NCI-H1048 (cell line): ENCODE results near the gene BLVRA.
"Not testable (repeated sequence)": the region's sequence is repeated elsewhere in the genome, so short reads cannot be mapped to it uniquely, and the experiment has no call there.

Source experiments
- DNase-seq: peaks from one replicate; lab custom pipeline; 2025; lab: John Stamatoyannopoulos, UW

Gene BLVRA

DNA sequence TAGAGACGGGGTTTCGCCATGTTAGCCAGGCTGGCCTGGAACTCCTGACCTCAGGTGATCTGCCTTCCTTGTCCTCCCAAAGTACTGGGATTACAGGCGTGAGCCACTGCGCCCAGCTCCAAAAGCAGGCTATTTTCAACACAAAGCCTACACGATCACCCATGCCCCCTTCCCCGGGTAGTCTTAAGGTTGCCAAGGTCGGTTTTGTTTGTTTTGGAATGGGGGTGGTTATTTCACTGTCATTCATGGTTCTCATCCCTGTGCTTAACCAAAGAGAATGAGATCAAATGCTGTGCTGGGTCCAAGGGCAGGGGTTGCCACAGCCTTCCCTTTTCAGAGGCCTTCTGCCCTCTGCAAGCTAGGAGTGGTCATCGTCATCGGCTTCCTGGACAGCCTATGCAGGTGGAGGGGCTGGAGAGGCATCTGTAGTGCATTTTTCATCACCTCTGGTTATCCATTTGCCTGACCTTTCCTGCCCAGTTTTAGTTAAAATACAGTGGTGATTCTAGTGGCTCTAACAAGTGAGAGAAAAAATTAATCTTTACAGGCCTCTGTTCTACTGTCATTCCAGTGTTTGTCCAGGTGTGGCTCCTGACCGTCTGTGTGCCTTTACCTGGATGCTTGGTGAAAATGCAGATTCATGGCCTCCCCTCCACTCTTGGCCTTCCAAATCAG lies 11.4 kb downstream of the BLVRA start:
- no peak for DNase-seq

GRCh38 chr7:43771128-43771527 lies 12.6 kb downstream of the BLVRA start:
- no peak for DNase-seq

GRCh38 chr7:43771573-43771972 lies 13.1 kb downstream of the BLVRA start:
- DNase-seq, result no peak

DNA sequence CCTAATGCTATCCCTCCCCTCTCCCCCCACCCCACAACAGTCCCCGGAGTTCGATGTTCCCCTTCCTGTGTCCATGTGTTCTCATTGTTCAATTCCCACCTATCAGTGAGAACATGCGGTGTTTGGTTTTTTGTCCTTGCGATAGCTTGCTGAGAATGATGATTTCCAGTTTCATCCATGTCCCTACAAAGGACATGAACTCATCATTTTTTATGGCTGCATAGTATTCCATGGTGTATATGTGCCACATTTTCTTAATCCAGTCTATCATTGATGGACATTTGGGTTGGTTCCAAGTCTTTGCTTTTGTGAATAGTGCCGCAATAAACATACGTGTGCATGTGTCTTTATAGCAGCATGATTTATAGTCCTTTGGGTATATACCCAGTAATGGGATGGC lies 14.8 kb downstream of the BLVRA start:
- DNase-seq, result not testable (repeated sequence)

- not testable (repeated sequence) for DNase-seq
Measured at GRCh38 chr7:43775255-43775654, 16.8 kb downstream of the BLVRA start.

- DNase-seq, result not testable (repeated sequence)
Measured at GRCh38 chr7:43778293-43779044, 20.0 kb downstream of the BLVRA start.

GRCh38 chr7:43779045-43779812 lies 20.7 kb downstream of the BLVRA start:
- DNase-seq, result no peak

DNA sequence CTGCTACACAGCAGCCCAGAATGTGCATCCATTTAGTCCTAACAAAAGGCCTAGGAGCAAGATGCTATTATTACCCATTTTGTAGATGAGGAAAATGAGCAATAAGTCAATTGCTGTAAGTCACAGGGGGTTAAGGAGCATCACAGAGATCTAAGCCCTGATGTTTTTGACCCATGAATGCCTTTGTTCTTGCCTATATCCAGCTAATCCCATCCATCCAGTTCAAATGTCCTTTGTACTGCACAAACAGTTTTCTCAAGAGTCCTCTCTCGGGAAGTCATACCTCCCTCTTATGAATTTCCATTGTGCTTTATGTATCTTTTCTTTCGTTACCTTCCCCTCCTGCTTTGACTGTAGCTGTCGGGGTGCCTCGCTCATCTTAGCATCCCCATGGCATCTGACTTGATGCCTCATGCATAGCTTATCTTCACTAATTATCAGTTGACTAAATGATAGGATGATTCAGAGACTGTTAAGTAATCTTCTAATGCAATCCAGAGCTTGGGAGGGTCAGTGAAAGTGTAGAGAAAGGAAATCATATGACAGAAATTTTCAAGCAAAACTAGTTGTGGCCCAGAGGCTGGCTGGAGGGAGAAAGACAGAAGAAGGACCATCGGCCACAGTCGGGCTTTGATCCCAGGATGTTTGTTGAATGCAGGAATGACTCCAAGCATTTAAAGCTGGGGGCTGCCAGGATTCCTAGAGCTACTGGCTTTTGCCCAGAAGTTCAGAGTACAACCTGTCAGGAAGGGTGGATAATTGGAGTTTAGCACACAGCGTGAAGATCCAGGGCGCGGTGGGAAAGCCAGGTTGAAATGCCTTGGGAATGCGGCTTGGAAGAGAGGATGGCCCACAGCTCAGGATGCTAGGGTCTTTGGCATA lies 23.5 kb downstream of the BLVRA start:
- DNase-seq, result no peak

DNA sequence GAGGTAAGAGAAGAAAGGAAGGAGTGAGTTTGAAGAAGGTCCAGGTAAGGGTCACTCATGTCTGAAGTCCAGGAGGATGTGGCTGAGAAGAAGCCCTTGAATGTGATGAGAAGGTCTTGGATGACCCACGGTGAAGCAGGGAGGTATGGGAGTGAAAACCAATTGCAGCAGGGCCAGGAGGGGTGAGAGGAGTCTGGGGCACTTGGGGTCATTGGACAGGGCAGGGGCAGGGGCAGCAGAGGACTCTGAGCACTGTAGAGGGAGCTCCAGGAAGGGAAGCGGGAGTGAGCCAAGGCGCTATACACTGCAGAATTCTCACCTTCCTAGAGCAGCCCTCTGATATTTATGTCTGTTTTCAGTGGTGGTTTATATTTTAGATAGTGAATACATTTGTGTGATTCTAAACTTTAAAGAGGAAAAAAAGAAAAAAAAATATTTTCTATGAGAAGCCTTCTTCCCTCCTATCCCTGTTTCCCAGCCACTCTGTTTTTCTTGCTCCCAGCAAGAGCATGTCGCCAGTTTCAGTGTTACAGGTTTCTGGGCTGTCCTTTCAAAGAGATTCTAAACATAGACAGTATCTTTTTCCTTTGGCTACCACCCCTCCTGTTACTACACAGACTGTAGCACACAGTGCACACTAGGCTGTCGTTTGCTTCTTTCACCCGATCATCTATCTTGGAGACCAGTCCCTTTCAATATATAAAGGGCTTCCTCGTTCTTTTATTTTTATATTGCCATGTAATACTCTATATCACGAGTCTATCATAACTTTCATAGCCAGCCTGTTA lies 24.5 kb downstream of the BLVRA start:
- DNase-seq, result no peak

- no peak for DNase-seq
Measured at GRCh38 chr7:43784030-43784584, 25.6 kb downstream of the BLVRA start.

- DNase-seq, result not testable (repeated sequence)
Measured at GRCh38 chr7:43784585-43785087, 26.2 kb downstream of the BLVRA start.

DNA sequence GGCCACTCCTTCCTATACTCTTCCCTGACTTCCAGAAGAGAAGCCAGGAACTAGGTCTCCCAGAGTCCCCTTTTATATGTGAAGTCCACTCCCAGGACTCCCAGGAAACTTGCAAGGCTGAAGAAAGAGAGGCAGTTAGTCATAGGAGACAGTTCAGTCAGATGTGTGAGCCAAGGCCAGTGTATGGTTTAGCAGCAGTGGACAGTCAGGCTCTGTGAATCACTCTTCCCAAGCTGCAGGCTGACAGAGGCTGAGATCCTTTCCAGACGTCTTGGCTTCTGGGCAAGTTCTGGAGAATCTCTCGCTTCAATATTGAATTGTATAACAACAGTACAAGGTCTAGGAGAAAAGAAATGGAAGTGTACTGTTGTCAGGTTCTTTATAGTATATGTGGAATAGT lies 26.9 kb downstream of the BLVRA start:
- DNase-seq, result no peak

- DNase-seq, result no peak
Measured at GRCh38 chr7:43787771-43788170, 29.3 kb downstream of the BLVRA start.

- DNase-seq, result no peak
Measured at GRCh38 chr7:43790006-43790405, 31.5 kb downstream of the BLVRA start.

- no peak for DNase-seq
Measured at GRCh38 chr7:43790834-43791233, 32.4 kb downstream of the BLVRA start.

DNA sequence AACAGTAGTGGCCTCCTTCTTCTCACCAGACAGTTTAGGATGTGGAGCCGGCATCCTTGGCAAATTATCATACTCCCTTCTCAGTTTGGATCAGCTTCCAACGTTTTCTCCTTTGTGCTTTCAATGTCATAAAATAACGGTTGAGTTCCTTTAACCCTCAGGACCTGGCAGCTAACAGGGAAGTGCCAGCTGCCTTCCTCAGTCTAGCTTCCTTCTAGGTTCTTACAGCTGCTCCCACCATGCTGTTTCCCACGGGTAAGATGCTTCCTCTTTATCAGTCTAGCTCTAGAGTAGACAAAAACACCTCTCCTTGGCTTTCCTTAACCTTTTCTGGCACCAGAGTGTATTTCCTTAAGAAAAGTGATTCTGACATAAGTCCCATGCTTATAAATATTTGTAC lies 33.2 kb downstream of the BLVRA start:
- no peak for DNase-seq

- no peak for DNase-seq
Measured at GRCh38 chr7:43792471-43793150, 34.1 kb downstream of the BLVRA start.

GRCh38 chr7:43799605-43800004 lies 41.1 kb downstream of the BLVRA start:
- no peak for DNase-seq

DNA sequence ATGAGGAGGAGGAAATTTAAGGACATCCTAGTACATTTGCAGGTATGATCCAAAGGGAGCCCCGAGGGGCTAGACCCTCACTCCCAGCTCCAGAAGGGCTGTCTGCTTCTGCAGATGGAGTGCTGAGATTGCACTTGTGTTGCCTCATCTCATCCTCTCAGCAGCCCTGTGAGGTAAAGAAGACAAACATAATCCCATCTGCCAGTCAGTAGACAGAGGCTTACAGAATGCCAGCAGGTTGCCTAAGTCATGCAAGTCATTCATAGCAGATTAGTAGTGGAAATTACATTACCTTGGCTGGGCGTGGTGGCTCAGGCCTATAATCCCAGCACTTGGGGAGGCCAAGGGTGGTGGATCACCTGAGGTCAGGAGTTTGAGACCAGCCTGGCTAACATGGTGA lies 45.4 kb downstream of the BLVRA start:
- no peak for DNase-seq

GRCh38 chr7:43808410-43808809 lies 49.9 kb downstream of the BLVRA start:
- DNase-seq, result no peak
